HepG2 (cell line): ENCODE results near the gene CDT1. TPM values are rescaled to one million over a fixed set of nuclear protein-coding genes. Genes with fewer than 3 reads are reported as not detected.

Source experiments
- ARNT2 ChIP-seq: sonication (generic); formaldehyde crosslinking; IDR thresholded peaks from 2 replicates; pipeline ENCODE4 v1.8.0; 2022; ENCODE audit warnings: mild to moderate bottlenecking, low read depth, missing genetic modification reagents, moderate library complexity
- ATF6 ChIP-seq: sonication (generic); formaldehyde crosslinking; conservative IDR thresholded peaks from 2 replicates; pipeline ENCODE4 v1.4.0; 2020; ENCODE audit warnings: missing genetic modification reagents
- FOXP4 ChIP-seq: sonication (generic); formaldehyde crosslinking; IDR thresholded peaks from 2 replicates; pipeline ENCODE4 v1.4.0; 2020; ENCODE audit warnings: missing genetic modification reagents
- GATAD2A ChIP-seq: IDR thresholded peaks from 2 replicates; pipeline ENCODE4 v1.6.1; 2016
- MIER3 ChIP-seq: IDR thresholded peaks from 2 replicates; pipeline ENCODE4 v1.6.1; 2016; ENCODE audit warnings: missing compliant biosample characterization, borderline replicate concordance
- MTF2 ChIP-seq: sonication (generic); formaldehyde crosslinking; IDR thresholded peaks from 2 replicates; pipeline ENCODE4 v1.5.0; 2020; ENCODE audit warnings: missing genetic modification reagents, borderline replicate concordance
- MYC ChIP-seq: sonication (generic); formaldehyde crosslinking; IDR thresholded peaks from 2 replicates; pipeline ENCODE4 v1.9.0; 2021; ENCODE audit warnings: missing genetic modification reagents, borderline replicate concordance
- NFE2L1 ChIP-seq: sonication (generic); formaldehyde crosslinking; IDR thresholded peaks from 2 replicates; pipeline ENCODE4 v1.4.0; 2020; ENCODE audit warnings: missing genetic modification reagents, mild to moderate bottlenecking, borderline replicate concordance
- SETDB1 ChIP-seq: sonication (generic); formaldehyde crosslinking; IDR thresholded peaks from 2 replicates; pipeline ENCODE4 v1.5.1; 2020; ENCODE audit warnings: missing genetic modification reagents, mild to moderate bottlenecking, borderline replicate concordance
- SKI ChIP-seq: fragments of 450-650 bp; IDR thresholded peaks from one replicate; pipeline ENCODE4 v1.6.1; 2018; ENCODE audit warnings: mild to moderate bottlenecking; ENCODE audit not compliant: partially characterized antibody
- SP1 ChIP-seq, 2 experiments: fragments of 450-650 bp in 1 of 2; sonication (generic) in 1 of 2; formaldehyde crosslinking in 1 of 2; IDR thresholded peaks; 2 replicates each; pipeline versions ENCODE4 v1.4.0 to v1.6.1; 2016 to 2020; ENCODE audit warnings: missing genetic modification reagents in 1 of 2
- TARDBP ChIP-seq: sonication (generic); formaldehyde crosslinking; IDR thresholded peaks from 2 replicates; pipeline ENCODE4 v1.8.0; 2022; ENCODE audit warnings: mild to moderate bottlenecking, missing genetic modification reagents
- TBX2 ChIP-seq: sonication (generic); formaldehyde crosslinking; IDR thresholded peaks from 2 replicates; pipeline ENCODE4 v1.5.0; 2020; ENCODE audit warnings: missing genetic modification reagents, mild to moderate bottlenecking, borderline replicate concordance
- TFAP4 ChIP-seq: sonication (generic); IDR thresholded peaks from 2 replicates; pipeline ENCODE4 v1.6.1; 2016; ENCODE audit warnings: low read depth, borderline replicate concordance
- TMF1 ChIP-seq: sonication (generic); formaldehyde crosslinking; IDR thresholded peaks from 2 replicates; pipeline ENCODE4 v1.8.1; 2022; ENCODE audit warnings: low read depth, missing genetic modification reagents
- WIZ ChIP-seq: sonication (generic); formaldehyde crosslinking; IDR thresholded peaks from 2 replicates; pipeline ENCODE4 v1.5.1; 2020; ENCODE audit warnings: mild to moderate bottlenecking, missing genetic modification reagents
- YY1 ChIP-seq: IDR thresholded peaks from 2 replicates; pipeline ENCODE4 v1.6.1; 2011; ENCODE audit warnings: low read length, low read depth, moderate library complexity, mild to moderate bottlenecking; ENCODE audit not compliant: insufficient read depth, insufficient replicate concordance
- ZIK1 ChIP-seq: sonication (generic); formaldehyde crosslinking; IDR thresholded peaks from 2 replicates; pipeline ENCODE4 v1.5.0; 2020; ENCODE audit warnings: mild to moderate bottlenecking, low read depth, missing genetic modification reagents, borderline replicate concordance
- ZMYM4 ChIP-seq: sonication (generic); formaldehyde crosslinking; IDR thresholded peaks from 2 replicates; pipeline ENCODE4 v1.8.1; 2023; ENCODE audit warnings: mild to moderate bottlenecking, missing genetic modification reagents
- ZNF121 ChIP-seq: sonication (generic); formaldehyde crosslinking; IDR thresholded peaks from 2 replicates; pipeline ENCODE4 v1.5.0; 2020; ENCODE audit warnings: mild to moderate bottlenecking, missing genetic modification reagents
- ZNF510 ChIP-seq: sonication (generic); formaldehyde crosslinking; IDR thresholded peaks from 2 replicates; pipeline ENCODE4 v1.4.0; 2020; ENCODE audit warnings: low read depth, mild to moderate bottlenecking, missing genetic modification reagents
- ZNF543 ChIP-seq: sonication (generic); formaldehyde crosslinking; IDR thresholded peaks from 2 replicates; pipeline ENCODE4 v1.4.0; 2020; ENCODE audit warnings: mild to moderate bottlenecking, missing genetic modification reagents
- ZNF567 ChIP-seq: sonication (generic); formaldehyde crosslinking; IDR thresholded peaks from 2 replicates; pipeline ENCODE4 v1.8.1; 2023; ENCODE audit warnings: mild to moderate bottlenecking, missing genetic modification reagents, borderline replicate concordance
- ZNF607 ChIP-seq: sonication (generic); formaldehyde crosslinking; IDR thresholded peaks from 2 replicates; pipeline ENCODE4 v1.5.1; 2020; ENCODE audit warnings: missing genetic modification reagents, mild to moderate bottlenecking, borderline replicate concordance
- ZNF749 ChIP-seq: sonication (generic); formaldehyde crosslinking; IDR thresholded peaks from 2 replicates; pipeline ENCODE4 v1.8.0; 2022; ENCODE audit warnings: mild to moderate bottlenecking, missing genetic modification reagents, moderate library complexity, borderline replicate concordance
- polyA plus RNA-seq, 8 experiments: library from polyadenylated mRNA; depleted of rRNA in 3 of 8; stranded (reverse) in 7 of 8; unstranded in 1 of 8; fragments of >200 nt; fragmentation: Illumina TruSeq in 4 of 8; extraction: Trizol in 4 of 8; gene quantifications; 2 replicates each; pipeline versions ENCODE4 v1.2.1 to v1.2.3, GENCODE V29; 2011 to 2016; ENCODE audit warnings: low read depth in 4 of 8, missing spikeins in 1 of 8, mixed read lengths in 1 of 8; ENCODE audit not compliant: insufficient read depth in 1 of 8
- total RNA-seq, 5 experiments: library from RNA; depleted of rRNA; stranded (reverse); fragments of >200 nt; fragmentation: Illumina TruSeq; extraction: Trizol; gene quantifications; 2 replicates each; pipeline ENCODE4 v1.2.3, GENCODE V29; 2016; ENCODE audit warnings: low read depth in 1 of 5

The CDT1 gene
- total and polyA plus RNA-seq, 2 of the 13 experiments (the other 11 are each of a cell fraction or from before 2014, with no cell fraction given): 23.1 to 23.8 TPM

DNA sequence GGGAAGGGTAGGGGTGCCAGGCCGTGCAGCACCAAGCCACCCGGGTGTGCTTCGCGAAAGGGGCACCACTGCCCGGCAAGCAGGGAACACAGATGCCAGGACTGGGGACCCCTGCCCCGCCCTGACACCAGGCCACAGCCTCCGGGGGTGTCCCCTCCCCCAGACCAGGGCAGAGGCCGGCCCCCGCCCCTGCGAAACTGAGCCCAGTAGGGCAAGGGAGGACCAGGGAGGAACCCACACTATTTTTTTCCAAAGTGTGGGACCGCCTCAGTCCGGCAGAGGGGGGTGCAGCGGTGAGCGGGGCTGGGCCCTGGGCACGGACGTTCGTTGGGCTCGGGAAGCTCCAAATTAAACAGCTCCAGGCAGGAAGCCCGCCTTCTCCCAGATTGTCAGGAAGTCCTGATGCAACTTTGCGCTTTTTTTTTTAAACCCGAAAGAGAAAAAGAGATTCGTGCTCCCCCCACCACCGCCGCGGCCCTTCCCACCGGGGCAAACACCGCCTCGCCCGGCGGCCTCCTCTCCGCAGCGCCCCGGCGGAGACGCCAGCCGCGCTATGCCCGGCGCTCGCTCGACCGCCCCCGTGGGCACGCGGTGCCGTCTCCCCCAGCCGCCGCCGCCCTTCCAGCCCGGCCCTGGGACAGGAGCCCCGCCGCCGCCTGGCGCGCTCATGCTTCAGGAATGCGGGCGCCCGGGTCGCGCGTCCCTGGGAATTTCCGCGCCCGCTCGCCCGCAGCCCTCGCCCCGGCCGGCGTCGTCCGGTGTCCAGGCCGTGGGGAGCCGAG, 19.3 kb upstream of the CDT1 start (continued):
- TF ChIP-seq YY1 (peak; percentile 30), SP1 (IDR thresholded peaks at IDR 0.05) (no peak), SP1 (CRISPR knock-in tag; IDR thresholded peaks at IDR 0.05) (peak; percentile 44; the same call in 1 of the 2 replicates), ZMYM4 (CRISPR knock-in tag) (no peak), ARNT2 (CRISPR knock-in tag) (peak; percentile 20), TFAP4 (no peak), TARDBP (CRISPR knock-in tag) (no peak), SETDB1 (0 out of 2 replicates have a peak, but pooled peaks have one; percentile 88), SKI (peak; percentile 68), ZIK1 (0 out of 2 replicates have a peak, but pooled peaks have one; percentile 7), TBX2 (CRISPR knock-in tag) (no peak), GATAD2A (CRISPR knock-in tag) (peak; percentile 21), MIER3 (CRISPR knock-in tag) (no peak), WIZ (no peak), ATF6 (CRISPR knock-in tag) (no peak), FOXP4 (CRISPR knock-in tag) (peak; percentile 20; the same call in 1 of the 2 replicates), MTF2 (no peak), ZNF121 (CRISPR knock-in tag) (no peak), MYC (CRISPR knock-in tag) (peak; percentile 56; the same call in 1 of the 2 replicates), ZNF510 (CRISPR knock-in tag) (no peak), ZNF749 (CRISPR knock-in tag) (no peak), ZNF543 (CRISPR knock-in tag) (peak; percentile 34; the same call in 1 of the 2 replicates), TMF1 (peak; percentile 74; the same call in 1 of the 2 replicates), NFE2L1 (CRISPR knock-in tag) (no peak; the same call in 1 of the 2 replicates), ZNF567 (CRISPR knock-in tag) (no peak), ZNF607 (CRISPR knock-in tag) (0 out of 2 replicates have a peak, but pooled peaks have one; percentile 34)
